ENCODE results near the gene KCNH1.

The KCNH1 gene

DNA sequence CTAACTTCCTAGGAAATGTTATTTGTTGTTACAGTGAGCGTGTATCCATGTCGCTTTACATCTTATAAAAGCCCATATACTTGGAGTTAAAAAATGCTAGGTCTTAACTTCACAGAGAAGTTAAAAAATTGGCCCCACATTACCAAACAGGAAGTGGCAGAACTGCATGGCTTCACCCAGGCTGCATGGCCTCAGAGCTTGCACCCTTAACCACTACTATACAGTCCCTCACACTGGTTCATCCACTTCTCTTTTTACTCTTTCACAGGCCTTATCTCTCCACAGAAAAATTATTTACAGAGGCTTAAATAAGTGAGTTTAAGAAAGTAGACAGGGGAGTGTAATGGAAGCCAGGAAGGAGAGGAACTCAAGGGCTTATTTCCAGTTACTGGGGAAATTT, 402.8 kb downstream of the KCNH1 start:
- FAIRE-seq (no peak), DNase-seq (ENCODE audit: insufficient read length, low spot score) (no peak)
- TF ChIP-seq POLR2A (IDR thresholded peaks at IDR 0.05; ENCODE audit: low read depth, low read length): no peak

DNA sequence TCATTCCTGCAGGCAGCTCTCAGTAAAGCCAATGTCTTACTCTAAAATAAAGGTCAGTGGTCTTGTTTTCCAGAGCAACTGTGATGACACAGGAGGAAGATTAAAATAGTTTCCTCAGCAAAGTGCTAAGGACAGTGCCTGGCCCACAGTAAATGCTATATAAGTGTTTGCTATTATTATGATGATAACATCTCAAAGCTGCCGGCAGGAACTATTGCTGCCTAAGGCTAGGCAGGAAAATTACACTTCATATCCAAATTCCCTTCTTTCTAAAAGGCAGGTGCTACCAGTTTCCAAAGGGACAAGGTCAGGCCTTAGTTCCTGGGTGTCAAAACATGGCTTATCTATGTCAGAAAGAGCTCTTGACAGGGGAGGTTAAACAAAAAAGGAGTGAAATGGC, 403.9 kb downstream of the KCNH1 start:
- FAIRE-seq (no peak), DNase-seq (ENCODE audit: insufficient read length, low spot score) (no peak)
- no peak for TF ChIP-seq POLR2A (IDR thresholded peaks at IDR 0.05; ENCODE audit: low read depth, low read length)

DNA sequence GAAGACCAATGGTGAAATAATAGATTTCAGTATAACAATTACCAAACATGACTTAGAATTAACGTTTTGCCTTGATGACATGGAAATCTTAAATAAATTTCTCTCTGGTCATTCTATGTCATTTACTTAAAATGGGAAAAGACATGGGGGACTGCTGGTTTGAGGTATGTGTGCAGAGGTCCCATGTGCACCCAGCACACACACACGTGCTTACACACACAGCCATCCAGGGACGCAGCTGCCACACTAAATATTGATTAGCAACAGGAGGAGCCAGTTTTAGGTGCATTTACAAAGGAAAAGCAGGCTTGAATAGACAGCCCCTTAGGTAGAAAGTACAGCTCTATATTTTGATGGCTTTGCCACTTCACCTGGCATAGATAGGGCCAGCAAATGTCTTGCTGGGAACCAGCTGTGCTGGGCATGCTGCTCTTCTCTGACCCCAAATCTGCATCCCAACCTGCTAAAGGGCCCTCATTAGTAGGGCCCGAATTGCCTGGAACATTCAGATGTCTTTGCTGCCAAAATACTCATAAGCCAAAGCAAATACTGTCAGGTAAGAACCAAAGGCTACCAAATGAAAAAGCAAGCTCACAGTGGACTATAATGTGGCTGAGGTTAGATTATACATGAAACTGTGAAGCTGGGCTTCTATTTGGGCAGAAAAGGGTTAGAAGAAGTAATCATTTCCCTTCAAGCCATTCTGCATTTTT, 405.4 kb downstream of the KCNH1 start:
- TF ChIP-seq POLR2A (IDR thresholded peaks at IDR 0.05; ENCODE audit: low read depth, low read length): no peak
- FAIRE-seq (no peak), DNase-seq (ENCODE audit: insufficient read length, low spot score) (no peak)

DNA sequence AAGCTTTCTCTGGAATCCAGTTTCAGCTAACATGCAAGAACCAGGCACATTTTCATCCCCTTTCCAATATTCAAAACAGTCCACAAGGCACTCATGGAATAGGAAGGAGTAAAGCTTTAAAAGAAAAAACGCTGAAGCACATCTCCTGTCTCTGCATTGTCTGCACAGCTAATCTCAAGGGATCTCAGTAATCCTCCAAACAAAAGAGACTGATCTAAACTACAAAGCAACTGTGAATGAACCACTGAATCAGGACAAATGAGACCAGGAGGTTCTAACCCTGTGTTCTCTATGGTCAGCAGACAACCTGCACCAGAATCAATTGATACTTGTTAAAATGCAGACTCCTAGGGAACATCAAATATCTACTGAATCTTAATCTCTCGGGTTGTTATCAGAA, 406.2 kb downstream of the KCNH1 start:
- no peak for TF ChIP-seq POLR2A (IDR thresholded peaks at IDR 0.05; ENCODE audit: low read depth, low read length)
- no peak for FAIRE-seq
- no peak for DNase-seq (ENCODE audit: insufficient read length, low spot score)

DNA sequence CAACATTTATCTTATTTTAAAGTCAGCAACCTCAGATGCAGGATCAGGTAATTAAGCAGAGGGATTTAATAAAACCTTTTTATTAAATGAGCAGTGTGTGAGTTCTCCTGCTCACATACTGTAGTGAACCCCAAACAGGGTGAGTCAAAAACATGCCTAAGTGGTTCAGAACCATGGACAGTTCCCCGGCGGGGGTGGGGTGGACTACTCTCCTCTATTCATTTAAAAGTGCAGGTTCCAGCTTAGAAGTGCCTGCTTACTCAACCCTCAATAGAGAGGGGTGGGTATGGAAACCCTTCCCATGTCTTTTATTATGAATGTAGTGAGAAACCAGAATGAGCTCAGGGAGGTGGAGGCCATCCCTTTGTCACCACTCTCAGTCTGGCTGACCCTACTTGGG, 407.3 kb downstream of the KCNH1 start:
- TF ChIP-seq POLR2A (IDR thresholded peaks at IDR 0.05; ENCODE audit: low read depth, low read length): no peak
- DNase-seq (ENCODE audit: insufficient read length, low spot score) (no peak), FAIRE-seq (no peak)

DNA sequence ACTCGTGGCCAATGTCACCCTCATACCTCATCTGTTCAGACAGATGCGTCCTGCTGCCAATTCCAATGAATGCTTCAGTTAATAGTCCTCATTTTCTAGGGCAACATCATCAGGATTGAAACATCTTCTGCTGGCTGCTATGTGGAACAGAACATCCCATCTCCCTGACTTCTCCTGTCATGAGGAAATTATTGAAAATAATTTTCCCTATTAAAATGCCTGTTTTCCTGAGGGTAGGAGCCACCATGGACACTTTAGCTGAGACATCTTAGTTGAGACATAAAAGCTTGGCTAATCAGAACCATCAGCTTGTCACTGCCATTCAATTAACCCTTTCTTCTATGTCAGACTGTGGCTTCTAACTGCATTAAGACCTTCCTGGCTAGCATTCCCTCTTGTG, 409.2 kb downstream of the KCNH1 start:
- FAIRE-seq (no peak), DNase-seq (ENCODE audit: insufficient read length, low spot score) (no peak)
- no peak for TF ChIP-seq POLR2A (IDR thresholded peaks at IDR 0.05; ENCODE audit: low read depth, low read length)

DNA sequence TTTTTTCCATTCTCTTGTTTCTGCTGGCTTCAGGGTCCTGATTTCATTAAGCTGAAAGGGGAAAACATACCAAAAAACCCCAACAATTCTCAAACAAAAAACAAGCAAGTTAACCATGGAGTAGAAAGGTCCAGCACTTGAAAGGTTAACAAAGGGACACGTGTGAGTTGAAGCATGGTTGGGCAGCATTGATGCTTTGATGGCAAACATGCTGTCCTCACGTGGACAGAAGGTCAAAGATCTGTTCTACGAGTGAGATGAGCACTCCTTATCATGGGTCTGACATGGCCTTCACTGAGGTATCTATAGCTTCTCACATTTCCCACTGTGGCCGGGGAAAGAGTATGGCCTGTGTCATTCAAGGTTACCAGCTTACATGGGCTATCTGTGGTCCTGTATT, 410.3 kb downstream of the KCNH1 start:
- FAIRE-seq (no peak), DNase-seq (ENCODE audit: insufficient read length, low spot score) (no peak)
- no peak for TF ChIP-seq POLR2A (IDR thresholded peaks at IDR 0.05; ENCODE audit: low read depth, low read length)

DNA sequence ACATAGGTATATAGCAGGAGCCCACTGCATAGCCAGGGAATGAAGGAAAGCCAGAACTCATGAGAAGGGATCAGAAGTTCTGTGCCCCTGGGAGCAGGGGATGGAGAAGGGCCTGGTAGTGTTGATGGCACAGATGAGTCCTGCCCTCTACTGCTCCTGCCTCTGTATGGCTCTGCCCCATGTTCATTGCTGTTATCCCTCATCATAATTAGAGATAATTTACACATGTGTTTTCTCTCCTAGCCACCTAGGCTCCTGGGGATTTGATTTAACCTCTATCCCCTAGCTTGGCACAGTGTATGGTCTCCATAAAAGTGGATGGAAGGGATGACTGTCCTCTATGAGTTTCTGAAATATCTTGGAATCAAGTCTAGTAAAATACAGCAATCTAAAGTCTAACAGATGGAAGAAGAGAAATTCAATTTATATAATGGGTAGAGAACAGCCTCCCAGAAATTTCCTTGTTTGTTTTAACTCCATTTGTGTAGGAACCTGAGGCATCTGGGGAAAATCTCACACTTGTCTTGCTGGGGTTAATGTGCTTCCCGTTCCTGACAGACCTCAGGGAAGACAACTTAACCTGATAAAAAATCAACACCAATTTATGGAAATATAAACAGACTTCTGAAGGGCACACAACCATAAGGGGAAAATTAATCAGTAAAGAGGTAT, 411.4 kb downstream of the KCNH1 start:
- FAIRE-seq (no peak), DNase-seq (ENCODE audit: insufficient read length, low spot score) (no peak)
- TF ChIP-seq POLR2A (IDR thresholded peaks at IDR 0.05; ENCODE audit: low read depth, low read length): no peak

DNA sequence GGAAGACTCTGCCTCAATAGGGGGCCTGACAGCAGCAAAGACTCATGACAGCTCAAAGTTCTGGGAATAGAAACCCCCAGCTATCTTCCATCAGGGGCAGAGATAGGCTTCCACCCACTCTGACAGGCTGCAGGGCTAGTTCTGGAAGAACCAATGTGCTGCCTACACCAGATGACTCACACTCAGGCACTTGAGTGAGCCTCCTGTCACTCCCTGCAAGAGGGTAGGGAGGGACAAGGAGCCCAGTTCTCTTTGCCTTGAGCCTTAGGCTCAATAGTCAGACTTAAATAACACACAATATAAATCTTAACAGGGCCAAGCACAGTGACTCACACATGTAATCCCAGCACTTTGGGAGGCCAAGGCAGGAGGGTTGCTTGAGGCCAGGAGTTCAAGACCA, 418.9 kb downstream of the KCNH1 start:
- no peak for DNase-seq (ENCODE audit: insufficient read length, low spot score)
- TF ChIP-seq POLR2A (IDR thresholded peaks at IDR 0.05; ENCODE audit: low read depth, low read length): no peak

DNA sequence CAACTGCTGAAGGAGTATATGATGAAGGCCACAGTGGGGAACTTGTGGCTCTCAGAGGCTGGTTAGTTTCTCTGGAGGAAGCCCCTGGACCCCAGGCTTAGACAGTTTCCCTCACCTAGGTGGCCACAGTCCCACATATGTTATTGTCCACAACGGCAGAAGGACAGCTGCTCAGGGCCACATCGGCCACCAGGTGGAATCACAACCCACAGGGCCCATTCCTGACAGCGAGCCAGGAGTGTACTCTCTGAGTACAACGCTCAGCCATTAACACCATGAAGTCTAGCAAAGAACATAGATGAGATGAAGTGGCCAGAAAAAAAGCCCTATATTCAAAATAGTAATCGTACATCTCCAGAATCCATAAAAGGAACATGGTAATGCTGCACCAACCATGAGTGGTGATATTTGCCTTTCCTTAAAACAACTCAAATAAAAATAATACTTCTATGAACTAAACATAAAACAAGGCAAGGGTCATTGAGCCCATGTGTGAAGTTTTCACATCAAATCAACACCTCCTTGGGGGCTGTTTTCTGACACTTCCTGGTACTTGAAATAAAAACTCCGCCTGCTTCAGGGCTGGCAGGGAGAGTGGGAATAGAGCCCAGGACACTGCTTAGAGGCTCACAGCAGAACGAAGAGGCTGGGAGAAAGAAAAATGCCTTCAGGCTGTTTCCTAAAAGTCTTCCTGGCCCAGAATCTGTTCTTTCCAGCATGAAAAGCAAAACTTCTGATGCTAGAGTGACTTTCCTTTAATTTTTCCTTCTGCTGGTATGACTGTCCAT, 421.9 kb downstream of the KCNH1 start:
- DNase-seq (ENCODE audit: insufficient read length, low spot score): no peak
- TF ChIP-seq POLR2A (IDR thresholded peaks at IDR 0.05; ENCODE audit: low read depth, low read length): no peak
- no peak for FAIRE-seq

More for the DNA sequence above, 418.9 kb downstream of the KCNH1 start:
- peak; percentile 60 for FAIRE-seq

DNA sequence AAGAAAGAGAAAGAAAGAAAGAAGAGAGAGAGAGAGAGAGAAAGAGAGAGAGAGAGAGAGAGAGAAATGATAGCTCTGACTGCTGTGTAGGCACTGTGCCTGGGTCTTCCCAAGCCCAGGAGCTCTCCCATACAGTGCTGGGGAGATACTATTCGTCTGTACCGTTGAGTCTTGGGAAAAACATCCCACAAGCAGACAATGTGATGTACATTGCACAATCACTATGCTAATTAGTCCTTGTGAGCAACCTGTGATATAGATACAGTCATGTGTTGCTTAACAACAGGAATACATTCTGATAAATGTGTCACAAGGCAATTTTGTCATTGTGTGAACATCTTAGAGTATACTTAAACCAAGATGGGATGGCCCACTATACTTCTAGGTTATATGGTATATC, 424.2 kb downstream of the KCNH1 start:
- DNase-seq (ENCODE audit: insufficient read length, low spot score) (no peak), FAIRE-seq (no peak)
- TF ChIP-seq POLR2A (IDR thresholded peaks at IDR 0.05; ENCODE audit: low read depth, low read length): no peak

DNA sequence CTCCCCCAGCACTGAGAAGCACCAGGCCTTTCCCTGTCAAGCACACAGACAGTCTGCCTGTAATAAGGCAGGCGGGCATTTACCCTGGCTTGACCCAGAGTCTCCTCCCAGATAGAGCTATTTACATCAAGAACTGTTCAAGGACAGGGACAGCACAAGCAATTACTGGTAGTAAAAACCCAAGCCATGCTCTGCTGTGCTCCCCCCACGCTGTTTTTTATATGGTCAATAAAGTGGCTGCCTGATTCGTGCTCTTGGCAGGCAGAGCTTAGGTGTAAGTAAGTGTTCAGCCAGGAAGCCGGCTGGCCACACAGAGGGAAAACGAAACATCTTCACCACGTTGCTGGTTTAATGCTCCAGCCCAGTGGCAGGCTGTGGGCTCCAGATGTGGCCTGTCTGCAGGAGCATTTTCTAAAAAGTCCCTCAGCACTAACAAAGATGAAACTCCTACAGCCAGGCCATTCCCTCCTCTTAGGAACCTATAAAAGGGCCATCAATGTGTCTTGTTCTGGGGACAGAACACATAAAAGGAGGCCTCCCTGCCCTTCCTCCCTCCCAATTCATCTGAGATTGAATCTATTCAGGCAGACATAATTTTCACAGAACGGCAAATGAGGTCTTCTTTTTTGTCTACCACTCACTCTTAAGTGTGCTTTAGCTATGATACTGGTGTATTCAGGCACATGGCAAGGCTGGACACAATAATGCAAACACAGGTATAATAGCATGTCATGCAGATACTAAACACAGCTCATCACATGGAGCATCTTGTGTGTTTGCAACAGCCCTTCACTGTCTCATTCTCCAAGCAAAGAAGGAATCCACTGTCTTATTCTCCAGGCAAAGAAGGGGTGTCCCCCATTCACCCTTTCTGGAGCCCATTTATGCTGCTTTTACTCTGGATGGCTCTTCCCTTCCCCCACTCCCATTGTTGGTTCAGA, 426.4 kb downstream of the KCNH1 start:
- no peak for FAIRE-seq
- no peak for DNase-seq (ENCODE audit: insufficient read length, low spot score)
- no peak for TF ChIP-seq POLR2A (IDR thresholded peaks at IDR 0.05; ENCODE audit: low read depth, low read length)

DNA sequence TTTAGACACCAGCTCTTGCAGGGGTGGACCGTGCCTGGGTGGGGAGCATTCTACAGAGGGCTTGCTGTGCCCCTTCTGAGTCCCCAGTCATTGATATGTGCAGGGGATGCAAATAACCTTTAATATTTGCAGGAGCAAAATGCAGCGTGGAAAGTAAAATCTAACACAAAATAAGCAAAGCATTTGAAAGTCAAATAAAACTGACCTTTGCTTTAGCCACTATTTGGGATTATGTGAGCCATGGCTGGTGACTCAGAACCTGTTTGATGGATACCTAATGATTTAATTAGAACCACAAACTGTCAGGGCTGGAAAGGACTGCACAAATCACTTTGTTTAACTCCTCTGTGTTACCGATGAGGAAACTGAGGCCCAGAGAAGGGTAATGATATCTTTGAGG, 427.7 kb downstream of the KCNH1 start:
- DNase-seq (ENCODE audit: insufficient read length, low spot score): no peak
- no peak for TF ChIP-seq POLR2A (IDR thresholded peaks at IDR 0.05; ENCODE audit: low read depth, low read length)
- no peak for FAIRE-seq

DNA sequence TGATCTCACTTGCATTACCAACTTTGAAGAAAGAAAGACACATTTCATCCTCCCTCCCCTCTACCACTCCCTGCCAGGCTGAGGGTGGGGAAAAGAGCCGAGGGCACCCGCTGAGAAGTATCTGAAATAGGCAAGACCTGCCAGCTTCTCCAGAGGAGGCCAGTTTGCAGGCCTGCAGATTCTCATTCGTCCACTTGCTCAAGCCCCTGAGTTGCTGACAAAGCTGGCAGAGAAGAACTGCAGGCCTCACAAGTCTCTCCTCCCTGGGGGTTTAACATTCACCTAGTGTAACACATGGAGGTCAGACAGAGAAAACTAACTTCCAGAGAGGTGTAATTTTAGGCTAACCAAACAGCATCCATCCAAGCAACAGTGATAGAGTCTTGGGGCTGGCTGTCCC, 428.9 kb downstream of the KCNH1 start:
- no peak for DNase-seq (ENCODE audit: insufficient read length, low spot score)
- no peak for FAIRE-seq
- TF ChIP-seq POLR2A (IDR thresholded peaks at IDR 0.05; ENCODE audit: low read depth, low read length): no peak

All from H54 (cell line).